GM23248 (cell line): ENCODE results near the gene CRB2.

Experiments
- EZH2 ChIP-seq: fragments of 200-600 bp; sonication (generic); IDR thresholded peaks from 2 replicates; pipeline ENCODE4 v1.6.1; 2018; ENCODE audit warnings: antibody characterized with exemption, mild to moderate bottlenecking; ENCODE audit not compliant: insufficient read depth, poor library complexity, severe bottlenecking
- EZH2phosphoT487 ChIP-seq: fragments of 200-600 bp; sonication (generic); IDR thresholded peaks from 2 replicates; pipeline ENCODE4 v1.6.1; 2018; ENCODE audit warnings: antibody characterized with exemption, moderate library complexity, mild to moderate bottlenecking, low read depth; ENCODE audit not compliant: insufficient read depth

DNA sequence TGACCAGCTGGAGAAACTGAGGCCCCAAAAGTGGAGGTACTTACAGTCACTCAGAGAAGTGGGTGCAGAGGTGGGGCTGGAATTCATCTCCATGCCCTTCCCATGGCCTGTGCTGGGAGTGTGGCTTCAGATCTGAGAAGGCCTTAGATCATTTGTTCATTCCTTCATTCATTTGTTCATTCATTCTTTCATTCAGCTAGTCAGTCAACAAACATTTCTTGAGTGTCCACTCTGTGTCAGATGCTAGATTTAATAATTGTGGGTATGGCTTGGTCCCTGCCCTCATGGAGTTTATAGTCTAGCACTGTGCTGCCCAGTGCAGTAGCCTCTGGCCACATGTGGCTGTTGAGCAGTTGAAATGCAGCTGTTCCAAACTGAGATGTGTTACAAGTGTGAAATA is 19.0 kb upstream of the CRB2 start:
- TF ChIP-seq EZH2 = no peak
- no peak for TF ChIP-seq EZH2phosphoT487
